Measurements from ENCODE around the gene NTF3.

NTF3 gene

GRCh38 chr12:5499566-5500330 is 67.8 kb downstream of the NTF3 start:
- no peak overlapping the region for H3K4me2 ChIP-seq (ENCODE audit: insufficient read depth, low read length)
- H2AFZ ChIP-seq (ENCODE audit: low read depth, low read length), result no peak overlapping the region
- ATAC-seq (ENCODE audit: insufficient read depth, low read depth), result no peak
- H3K4me3 ChIP-seq (ENCODE audit: low read depth in 1 of 2, low read length in 2 of 2), result no peak overlapping the region
- DNase-seq, result no peak
- H4K20me1 ChIP-seq (ENCODE audit: insufficient read depth, low read length), result no peaks in the 10 kb centered on the region
- TF ChIP-seq, protein P1, sequence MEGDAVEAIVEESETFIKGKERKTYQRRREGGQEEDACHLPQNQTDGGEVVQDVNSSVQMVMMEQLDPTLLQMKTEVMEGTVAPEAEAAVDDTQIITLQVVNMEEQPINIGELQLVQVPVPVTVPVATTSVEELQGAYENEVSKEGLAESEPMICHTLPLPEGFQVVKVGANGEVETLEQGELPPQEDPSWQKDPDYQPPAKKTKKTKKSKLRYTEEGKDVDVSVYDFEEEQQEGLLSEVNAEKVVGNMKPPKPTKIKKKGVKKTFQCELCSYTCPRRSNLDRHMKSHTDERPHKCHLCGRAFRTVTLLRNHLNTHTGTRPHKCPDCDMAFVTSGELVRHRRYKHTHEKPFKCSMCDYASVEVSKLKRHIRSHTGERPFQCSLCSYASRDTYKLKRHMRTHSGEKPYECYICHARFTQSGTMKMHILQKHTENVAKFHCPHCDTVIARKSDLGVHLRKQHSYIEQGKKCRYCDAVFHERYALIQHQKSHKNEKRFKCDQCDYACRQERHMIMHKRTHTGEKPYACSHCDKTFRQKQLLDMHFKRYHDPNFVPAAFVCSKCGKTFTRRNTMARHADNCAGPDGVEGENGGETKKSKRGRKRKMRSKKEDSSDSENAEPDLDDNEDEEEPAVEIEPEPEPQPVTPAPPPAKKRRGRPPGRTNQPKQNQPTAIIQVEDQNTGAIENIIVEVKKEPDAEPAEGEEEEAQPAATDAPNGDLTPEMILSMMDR (IDR thresholded peaks at IDR 0.05; ENCODE audit: borderline replicate concordance, extremely low read depth, low read length, poor library complexity, severe bottlenecking), result no peak
- no peak for TF ChIP-seq EZH2 (IDR thresholded peaks at IDR 0.05; ENCODE audit: borderline replicate concordance, low read depth, low read length, severe bottlenecking)
- H3K27ac ChIP-seq (ENCODE audit: low read length), result no peak overlapping the region
- H3K9me3 ChIP-seq (ENCODE audit: insufficient read depth, low read length, severe bottlenecking), result no peaks in the 10 kb centered on the region
- H3K9ac ChIP-seq (ENCODE audit: low read depth, low read length), result no peak overlapping the region
- H3K36me3 ChIP-seq (ENCODE audit: insufficient read depth, low read length), result no peaks in the 10 kb centered on the region
- no peaks in the 10 kb centered on the region for H3K4me1 ChIP-seq (ENCODE audit: insufficient read depth, low read length)
- no peaks in the 10 kb centered on the region for H3K79me2 ChIP-seq (ENCODE audit: insufficient read depth, low read length)
- peaks cover 16% of the 10 kb centered on the region for H3K27me3 ChIP-seq (ENCODE audit: insufficient read depth, low read length, poor library complexity)

GRCh38 chr12:5500331-5500659 is 68.4 kb downstream of the NTF3 start:
- ATAC-seq (ENCODE audit: insufficient read depth, low read depth) (no peak), DNase-seq (no peak)
- H4K20me1 ChIP-seq (ENCODE audit: insufficient read depth, low read length), result no peaks in the 10 kb centered on the region
- no peak overlapping the region for H3K27ac ChIP-seq (ENCODE audit: low read length)
- H3K36me3 ChIP-seq (ENCODE audit: insufficient read depth, low read length), result no peaks in the 10 kb centered on the region
- TF ChIP-seq, protein P1 (IDR thresholded peaks at IDR 0.05; ENCODE audit: borderline replicate concordance, extremely low read depth, low read length, poor library complexity, severe bottlenecking), result no peak
- no peak overlapping the region for H3K9ac ChIP-seq (ENCODE audit: low read depth, low read length)
- H3K4me2 ChIP-seq (ENCODE audit: insufficient read depth, low read length), result no peak overlapping the region
- H3K9me3 ChIP-seq (ENCODE audit: insufficient read depth, low read length, severe bottlenecking), result no peaks in the 10 kb centered on the region
- H3K79me2 ChIP-seq (ENCODE audit: insufficient read depth, low read length), result no peaks in the 10 kb centered on the region
- no peaks in the 10 kb centered on the region for H3K4me1 ChIP-seq (ENCODE audit: insufficient read depth, low read length)
- H3K4me3 ChIP-seq (ENCODE audit: low read depth in 1 of 2, low read length in 2 of 2), result no peak overlapping the region
- H3K27me3 ChIP-seq (ENCODE audit: insufficient read depth, low read length, poor library complexity), result peaks cover 16% of the 10 kb centered on the region
- no peak overlapping the region for H2AFZ ChIP-seq (ENCODE audit: low read depth, low read length)

GRCh38 chr12:5503774-5504173 is 71.9 kb downstream of the NTF3 start:
- H2AFZ ChIP-seq (ENCODE audit: low read depth, low read length), result no peak overlapping the region
- H3K4me1 ChIP-seq (ENCODE audit: insufficient read depth, low read length), result no peaks in the 10 kb centered on the region
- peaks cover 7% of the 10 kb centered on the region for H3K27me3 ChIP-seq (ENCODE audit: insufficient read depth, low read length, poor library complexity)
- H3K9ac ChIP-seq (ENCODE audit: low read depth, low read length), result no peak overlapping the region
- no peak for DNase-seq
- no peak overlapping the region for H3K27ac ChIP-seq (ENCODE audit: low read length)
- no peaks in the 10 kb centered on the region for H3K9me3 ChIP-seq (ENCODE audit: insufficient read depth, low read length, severe bottlenecking)
- TF ChIP-seq, protein P1 (IDR thresholded peaks at IDR 0.05; ENCODE audit: borderline replicate concordance, extremely low read depth, low read length, poor library complexity, severe bottlenecking), result no peak
- TF ChIP-seq EZH2 (IDR thresholded peaks at IDR 0.05; ENCODE audit: borderline replicate concordance, low read depth, low read length, severe bottlenecking), result no peak
- H3K4me3 ChIP-seq (ENCODE audit: low read depth in 1 of 2, low read length in 2 of 2), result no peak overlapping the region
- no peaks in the 10 kb centered on the region for H3K36me3 ChIP-seq (ENCODE audit: insufficient read depth, low read length)
- no peak overlapping the region for H3K4me2 ChIP-seq (ENCODE audit: insufficient read depth, low read length)
- no peaks in the 10 kb centered on the region for H3K79me2 ChIP-seq (ENCODE audit: insufficient read depth, low read length)
- H4K20me1 ChIP-seq (ENCODE audit: insufficient read depth, low read length), result no peaks in the 10 kb centered on the region
- ATAC-seq (ENCODE audit: insufficient read depth, low read depth), result no peak

All from DND-41 (cell line).